Epithelial cell of proximal tubule (primary cell): ENCODE results near the gene RFTN2. TPM values are rescaled to one million over a fixed set of nuclear protein-coding genes. Genes with fewer than 3 reads are reported as not detected.
A peak's percentile ranks its signal among the peaks of the same experiment; 100 is the strongest.
"Not testable (repeated sequence)": the region's sequence is repeated elsewhere in the genome, so short reads cannot be mapped to it uniquely, and the experiment has no call there.

Experiments used
- DNase-seq: peaks from one replicate; pipeline ENCODE4 v3.0.0-alpha.2; 2011; ENCODE audit warnings: low read depth
- H3K4me3 ChIP-seq: 2 replicates; pipeline ENCODE4 v1.5.1; 2011; ENCODE audit warnings: low read depth, mild to moderate bottlenecking, low read length
- CTCF ChIP-seq: conservative IDR thresholded peaks from 2 replicates; pipeline ENCODE4 v1.5.1; 2012; ENCODE audit warnings: low read depth, mild to moderate bottlenecking, low read length
- total RNA-seq: library from RNA; depleted of rRNA; stranded (reverse); fragments of >200 nt; gene quantifications from 2 replicates; pipeline ENCODE4 v1.2.3, GENCODE V29; 2015

The RFTN2 gene
- total RNA-seq, result not detected in 2 replicates

- DNase-seq, result no peak
- no peak within 1 kb of the TSS for H3K4me3 ChIP-seq
- no peak for TF ChIP-seq CTCF
These were observed at the start of gene RFTN2 for GRCh38 chr2:197675246-197675645. TSS of gene RFTN2 (minus strand) at chr2:197675587. CDS start at chr2:197675458, 129 bp downstream.

- no peak for TF ChIP-seq CTCF
These were observed 42.5 kb upstream of the RFTN2 start for GRCh38 chr2:197717863-197718262.

GRCh38 chr2:197713271-197713670 lies 37.9 kb upstream of the RFTN2 start:
- TF ChIP-seq CTCF, result no peak
- H3K4me3 ChIP-seq, result no peak overlapping the region
- DNase-seq, result no peak

More at GRCh38 chr2:197717863-197718262, 42.5 kb upstream of the RFTN2 start:
- no peak for DNase-seq
- no peak overlapping the region for H3K4me3 ChIP-seq

GRCh38 chr2:197711578-197711977 lies 36.2 kb upstream of the RFTN2 start:
- DNase-seq, result no peak
- TF ChIP-seq CTCF, result no peak
- no peak overlapping the region for H3K4me3 ChIP-seq

GRCh38 chr2:197710424-197711042 lies 35.1 kb upstream of the RFTN2 start:
- no peak for DNase-seq
- H3K4me3 ChIP-seq, result no peak overlapping the region
- no peak for TF ChIP-seq CTCF

- not testable (repeated sequence) for DNase-seq, H3K4me3 ChIP-seq
These were observed 33.8 kb upstream of the RFTN2 start for GRCh38 chr2:197709140-197709539.

GRCh38 chr2:197708331-197708730 lies 32.9 kb upstream of the RFTN2 start:
- H3K4me3 ChIP-seq, result peak overlapping the region; percentile 10
- TF ChIP-seq CTCF, result no peak
- no peak for DNase-seq
